A549 (cell line): ENCODE measurements around the gene SORCS1. TPM values are rescaled to one million over a fixed set of nuclear protein-coding genes. Genes with fewer than 3 reads are reported as not detected.

Experiments
- ATAC-seq, 2 experiments: fragments of 200-7000 bp in 1 of 2; fragments of >200 bp in 1 of 2; cut with Nextera tagmentation in 1 of 2; cut with Tn5 transposase in 1 of 2; 3 replicates each; pipeline versions ENCODE4 v1.8.0 to v1.9.1; 2018 to 2020; ENCODE audit warnings: mild to moderate bottlenecking in 1 of 2, moderate library complexity in 1 of 2
- CTCF ChIA-PET: fragments of 300-600 bp; sonication (Branson Sonifier 250); formaldehyde crosslinking; extraction: SDS; loops from one replicate; lab custom pipeline; 2021; ENCODE audit warnings: antibody characterized with exemption, inconsistent platforms; lab: Yijun Ruan, JAX
- POLR2A ChIA-PET: fragments of 350-600 bp; formaldehyde crosslinking; extraction: SDS; loops from one replicate; lab custom pipeline; 2021; ENCODE audit warnings: antibody characterized with exemption, inconsistent platforms; lab: Yijun Ruan, JAX
- DNase-seq, 2 experiments: peaks; one replicate each; pipeline versions ENCODE4 v3.0.0 to v3.0.0-alpha.2; 2011 to 2016; ENCODE audit warnings: low read depth in 1 of 2, low spot score in 1 of 2
- FAIRE-seq: peaks from 2 replicates; lab custom pipeline; 2011; peaks lifted over from hg19 to GRCh38; lab: Jason Lieb, UNC
- H3K27ac ChIP-seq, 2 experiments: fragments of >200 bp; sonication (Bioruptor Twin); formaldehyde crosslinking; 3 replicates each; pipeline ENCODE4 v1.5.1; 2016 to 2017
- H3K4me1 ChIP-seq: fragments of >200 bp; sonication (Bioruptor Twin); formaldehyde crosslinking; 3 replicates; pipeline ENCODE4 v1.6.1; 2016
- H3K4me2 ChIP-seq: fragments of >200 bp; sonication (Bioruptor Twin); formaldehyde crosslinking; 3 replicates; pipeline ENCODE4 v1.6.1; 2016
- H3K4me3 ChIP-seq: fragments of >200 bp; sonication (Bioruptor Twin); formaldehyde crosslinking; 3 replicates; pipeline ENCODE4 v1.5.1; 2016
- H3K9me3 ChIP-seq: fragments of >200 bp; sonication (Bioruptor Twin); formaldehyde crosslinking; 3 replicates; pipeline ENCODE4 v1.6.1; 2016
- BCL3 ChIP-seq: fragments of >200 bp; sonication (Bioruptor Twin); formaldehyde crosslinking; IDR thresholded peaks from 3 replicates; pipeline ENCODE4 v1.6.1; 2016
- BHLHE40 ChIP-seq: IDR thresholded peaks from 2 replicates; pipeline ENCODE4 v1.6.1; 2012; ENCODE audit warnings: low read depth, low read length, inconsistent platforms
- CHD4 ChIP-seq: fragments of 200-600 bp; sonication (generic); IDR thresholded peaks from 2 replicates; pipeline ENCODE4 v1.6.1; 2016; ENCODE audit warnings: antibody characterized with exemption, mild to moderate bottlenecking, borderline replicate concordance
- E2F6 ChIP-seq: IDR thresholded peaks from 2 replicates; pipeline ENCODE4 v1.6.1; 2012; ENCODE audit warnings: low read depth, borderline replicate concordance
- EHF ChIP-seq: fragments of 250-450 bp; sonication (Bioruptor Pico); IDR thresholded peaks from 2 replicates; pipeline ENCODE4 v1.5.0; 2020; ENCODE audit warnings: mild to moderate bottlenecking
- EHMT2 ChIP-seq: fragments of 200-600 bp; sonication (generic); IDR thresholded peaks from 2 replicates; pipeline ENCODE4 v1.6.1; 2016; ENCODE audit warnings: antibody characterized with exemption, low read depth, mild to moderate bottlenecking, moderate library complexity
- EP300 ChIP-seq, 2 experiments: fragments of >200 bp; sonication (Bioruptor Twin); formaldehyde crosslinking; IDR thresholded peaks; 2 replicates in 1 of 2; 3 replicates in 1 of 2; pipeline ENCODE4 v1.6.1; 2016 to 2017
- ESRRA ChIP-seq: fragments of 150-350 bp; IDR thresholded peaks from 2 replicates; pipeline ENCODE4 v1.6.1; 2014; ENCODE audit warnings: mild to moderate bottlenecking, low read length, borderline replicate concordance
- FOSB ChIP-seq: fragments of 250-450 bp; sonication (Bioruptor Pico); IDR thresholded peaks from 2 replicates; pipeline ENCODE4 v1.5.0; 2020; ENCODE audit warnings: mild to moderate bottlenecking, moderate library complexity
- GATA3 ChIP-seq: IDR thresholded peaks from 2 replicates; pipeline ENCODE4 v1.6.1; 2012; ENCODE audit warnings: borderline replicate concordance
- HEYL ChIP-seq: fragments of 250-450 bp; sonication (Bioruptor Pico); IDR thresholded peaks from 2 replicates; pipeline ENCODE4 v1.8.0; 2021; ENCODE audit warnings: mild to moderate bottlenecking, moderate library complexity
- HOXA7 ChIP-seq: fragments of 250-450 bp; sonication (Bioruptor Pico); IDR thresholded peaks from 2 replicates; pipeline ENCODE4 v1.5.0; 2020; ENCODE audit warnings: mild to moderate bottlenecking, moderate library complexity
- HOXB5 ChIP-seq: fragments of 250-450 bp; sonication (Bioruptor Pico); IDR thresholded peaks from 2 replicates; pipeline ENCODE4 v1.5.0; 2020; ENCODE audit warnings: mild to moderate bottlenecking, moderate library complexity
- JUN ChIP-seq, 2 experiments: fragments of >200 bp; sonication (Bioruptor Twin); formaldehyde crosslinking; IDR thresholded peaks; 2 replicates in 1 of 2; 3 replicates in 1 of 2; pipeline ENCODE4 v1.6.1; 2016 to 2017
- JUNB ChIP-seq: fragments of >200 bp; sonication (Bioruptor Twin); formaldehyde crosslinking; IDR thresholded peaks from 2 replicates; pipeline ENCODE4 v1.6.1; 2016
- KDM1A ChIP-seq: fragments of 200-600 bp; sonication (generic); IDR thresholded peaks from 2 replicates; pipeline ENCODE4 v1.6.1; 2016; ENCODE audit warnings: low read depth, mild to moderate bottlenecking
- MAFK ChIP-seq: fragments of 450-650 bp; IDR thresholded peaks from 2 replicates; pipeline ENCODE4 v1.6.1; 2014; ENCODE audit not compliant: partially characterized antibody
- MYC ChIP-seq: IDR thresholded peaks from 2 replicates; pipeline ENCODE4 v1.6.1; 2012; ENCODE audit warnings: mild to moderate bottlenecking, inconsistent platforms, low read length, improper control_type of control experiment, borderline replicate concordance
- NFE2L2 ChIP-seq: fragments of 150-350 bp; conservative IDR thresholded peaks from 2 replicates; pipeline ENCODE4 v1.6.1; 2014; ENCODE audit warnings: low read length
- NPAS2 ChIP-seq: fragments of 250-450 bp; sonication (Bioruptor Pico); IDR thresholded peaks from 2 replicates; pipeline ENCODE4 v1.8.0; 2022; ENCODE audit warnings: mild to moderate bottlenecking, moderate library complexity, borderline replicate concordance
- RAD21 ChIP-seq, 2 experiments: fragments of >200 bp in 1 of 2; sonication (Bioruptor Twin) in 1 of 2; formaldehyde crosslinking in 1 of 2; IDR thresholded peaks in 1 of 2; conservative IDR thresholded peaks in 1 of 2; 2 replicates in 1 of 2; 3 replicates in 1 of 2; pipeline ENCODE4 v1.6.1; 2012 to 2018; ENCODE audit warnings: inconsistent platforms in 1 of 2
- RARB ChIP-seq: fragments of 250-450 bp; sonication (Bioruptor Pico); IDR thresholded peaks from 2 replicates; pipeline ENCODE4 v1.8.0; 2021; ENCODE audit warnings: mild to moderate bottlenecking, moderate library complexity
- RCOR1 ChIP-seq: fragments of 150-350 bp; IDR thresholded peaks from 2 replicates; pipeline ENCODE4 v1.6.1; 2014; ENCODE audit warnings: antibody characterized with exemption, low read length, low read depth
- SMC3 ChIP-seq: fragments of >200 bp; sonication (Bioruptor Twin); formaldehyde crosslinking; IDR thresholded peaks from 3 replicates; pipeline ENCODE4 v1.6.1; 2018; ENCODE audit warnings: inconsistent platforms
- SREBF2 ChIP-seq: fragments of 450-650 bp; IDR thresholded peaks from 2 replicates; pipeline ENCODE4 v1.6.1; 2014; ENCODE audit warnings: mild to moderate bottlenecking, moderate library complexity
- TFCP2L1 ChIP-seq: fragments of 250-450 bp; sonication (Bioruptor Pico); IDR thresholded peaks from 2 replicates; pipeline ENCODE4 v1.5.0; 2021; ENCODE audit warnings: mild to moderate bottlenecking
- USF2 ChIP-seq: fragments of 450-650 bp; IDR thresholded peaks from 2 replicates; pipeline ENCODE4 v1.6.1; 2014; ENCODE audit warnings: antibody characterized with exemption
- ZC3H11A ChIP-seq: fragments of 450-650 bp; IDR thresholded peaks from 2 replicates; pipeline ENCODE4 v1.6.1; 2014; ENCODE audit warnings: antibody characterized with exemption, mild to moderate bottlenecking
- ZFP36 ChIP-seq: fragments of 450-650 bp; IDR thresholded peaks from 2 replicates; pipeline ENCODE4 v1.6.1; 2014; ENCODE audit warnings: borderline replicate concordance; ENCODE audit not compliant: partially characterized antibody
- ZNF302 ChIP-seq: fragments of 250-450 bp; sonication (Bioruptor Pico); IDR thresholded peaks from 2 replicates; pipeline ENCODE4 v1.9.0; 2021; ENCODE audit warnings: inconsistent platforms, mild to moderate bottlenecking, moderate library complexity
- ZSCAN20 ChIP-seq: fragments of 250-450 bp; sonication (Bioruptor Pico); IDR thresholded peaks from 2 replicates; pipeline ENCODE4 v1.8.0; 2022; ENCODE audit warnings: mild to moderate bottlenecking, moderate library complexity
- WGBS: methylation state at CpG from one replicate; pipeline ENCODE4 v1.1.6; 2017; ENCODE audit errors: missing lambda C conversion rate; 5-methylcytosine and 5-hydroxymethylcytosine counted together
- polyA plus RNA-seq, 4 experiments: library from polyadenylated mRNA; depleted of rRNA in 3 of 4; stranded (reverse); fragments of >200 nt; fragmentation: RNase III in 1 of 4; extraction: RNeasy Plus Mini Kit Qiagen cat#74134 plus additional on column Dnase treatment in 1 of 4; gene quantifications; 2 replicates in 3 of 4; 3 replicates in 1 of 4; pipeline ENCODE4 v1.2.3, GENCODE V29; 2011 to 2017
- TF ChIP-seq, protein P1 (sequence below): IDR thresholded peaks from 2 replicates; pipeline ENCODE4 v1.6.1; 2012

SORCS1 gene
- polyA plus RNA-seq, 2 of the 4 experiments (the other 2 are of a cell fraction): not detected

- no peak for DNase-seq
- TF ChIP-seq HOXA7 (CRISPR knock-in tag) (no peak), RCOR1 (no peak), MYC (no peak), EHMT2 (no peak), SMC3 (no peak), ESRRA (no peak), FOSB (no peak), JUN (IDR thresholded peaks at IDR 0.05) (no peak), SREBF2 (no peak), JUNB (no peak), HOXB5 (no peak), BHLHE40 (no peak), EP300 (IDR thresholded peaks at IDR 0.05) (no peak), MAFK (no peak), ZC3H11A (no peak), ZFP36 (no peak), E2F6 (no peak), RAD21 (conservative IDR thresholded peaks at IDR 0.05 in 1 of 2, IDR thresholded peaks at IDR 0.05 in 1 of 2) (no peak), ZSCAN20 (CRISPR knock-in tag) (no peak)
- TF ChIP-seq, protein P1, sequence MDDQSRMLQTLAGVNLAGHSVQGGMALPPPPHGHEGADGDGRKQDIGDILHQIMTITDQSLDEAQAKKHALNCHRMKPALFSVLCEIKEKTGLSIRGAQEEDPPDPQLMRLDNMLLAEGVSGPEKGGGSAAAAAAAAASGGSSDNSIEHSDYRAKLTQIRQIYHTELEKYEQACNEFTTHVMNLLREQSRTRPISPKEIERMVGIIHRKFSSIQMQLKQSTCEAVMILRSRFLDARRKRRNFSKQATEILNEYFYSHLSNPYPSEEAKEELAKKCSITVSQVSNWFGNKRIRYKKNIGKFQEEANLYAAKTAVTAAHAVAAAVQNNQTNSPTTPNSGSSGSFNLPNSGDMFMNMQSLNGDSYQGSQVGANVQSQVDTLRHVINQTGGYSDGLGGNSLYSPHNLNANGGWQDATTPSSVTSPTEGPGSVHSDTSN: no peak
- TF ChIP-seq, all 56 proteins: peak for 0
- FAIRE-seq (no peak), ATAC-seq (no peak)
- no peak overlapping the region for H3K27ac ChIP-seq
- POLR2A ChIA-PET: no interaction called here
- H3K4me3 ChIP-seq: no peak overlapping the region
- 0 out of 3 replicates have a peak, but pooled peaks cover 2% of the 10 kb centered on the region for H3K9me3 ChIP-seq
- no peak overlapping the region for H3K4me2 ChIP-seq
- CTCF ChIA-PET: no interaction called here
- 5% methylated on average over 1 of the region's 1 CpG for WGBS
- no peaks in the 10 kb centered on the region for H3K4me1 ChIP-seq
Measured at GRCh38 chr10:106619346-106619745, 545.2 kb downstream of the SORCS1 start.

- Histone ChIP-seq H3K4me3 (no peak overlapping the region), H3K27ac (no peak overlapping the region), H3K4me2 (no peak overlapping the region), H3K9me3 (0 out of 3 replicates have a peak, but pooled peaks cover 2% of the 10 kb centered on the region), H3K4me1 (no peaks in the 10 kb centered on the region)
- ChIA-PET POLR2A (no interaction called here), CTCF (no interaction called here)
- ATAC-seq: no peak
- DNase-seq: no peak
- TF ChIP-seq EHF (CRISPR knock-in tag) (no peak), JUN (IDR thresholded peaks at IDR 0.05) (no peak), GATA3 (no peak), EHMT2 (no peak), EP300 (IDR thresholded peaks at IDR 0.05) (no peak), ZNF302 (no peak), MAFK (no peak)
- WGBS: 1% methylated on average over 5 of the region's 5 CpGs
- FAIRE-seq: no peak
Measured at GRCh38 chr10:106618646-106619045, 545.9 kb downstream of the SORCS1 start.

DNA sequence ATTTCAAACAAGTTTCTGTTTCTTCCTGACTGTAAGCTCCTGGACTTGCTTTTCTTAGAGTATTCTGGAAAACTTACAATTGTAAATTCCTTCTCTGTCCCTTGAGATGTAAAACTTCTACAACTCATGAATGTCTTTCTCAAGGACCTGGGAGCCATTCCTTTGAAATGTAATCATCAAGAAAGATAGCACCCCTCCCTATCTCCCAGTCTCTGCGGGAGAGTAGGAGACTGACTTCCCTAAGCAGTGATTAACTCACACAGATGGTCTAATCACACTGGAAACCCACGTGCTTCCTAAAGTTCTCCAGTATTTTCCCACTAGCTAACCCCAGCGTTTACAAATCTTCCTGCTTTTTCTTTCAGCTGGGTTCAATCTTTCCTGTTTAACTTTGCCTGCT, 549.4 kb downstream of the SORCS1 start:
- ChIA-PET CTCF (no interaction called here), POLR2A (no interaction called here)
- 0% methylated on average over 3 of the region's 3 CpGs for WGBS
- Histone ChIP-seq H3K4me1 (no peaks in the 10 kb centered on the region), H3K9me3 (0 out of 3 replicates have a peak, but pooled peaks cover 2% of the 10 kb centered on the region), H3K4me3 (no peak overlapping the region), H3K27ac (no peak overlapping the region), H3K4me2 (no peak overlapping the region)
- no peak for DNase-seq
- TF ChIP-seq HOXB5 (no peak), CHD4 (no peak), USF2 (no peak), ZSCAN20 (CRISPR knock-in tag) (no peak), RCOR1 (no peak), HEYL (CRISPR knock-in tag) (no peak), KDM1A (no peak), MYC (no peak), BCL3 (no peak), TFCP2L1 (CRISPR knock-in tag) (no peak), NFE2L2 (no peak), RARB (CRISPR knock-in tag) (no peak), NPAS2 (no peak)
- no peak for ATAC-seq
- FAIRE-seq: no peak
